HG02678 (cell line): ENCODE data around the gene FEV.

Experiments
- ATAC-seq: cut with Tn5 transposase; IDR thresholded peaks from one replicate; pipeline ENCODE4 v1.9.1; 2021; ENCODE audit warnings: mild to moderate bottlenecking, moderate library complexity; ENCODE audit not compliant: unreplicated experiment

Gene FEV

GRCh38 chr2:218993345-218994315, 8.6 kb upstream of the FEV start, which contains the start of gene CRYBA2:
CRYBA2 (minus strand) TSS chr2:218993422; CDS start chr2:218993176, 246 bp downstream.
- no peak for ATAC-seq

DNA sequence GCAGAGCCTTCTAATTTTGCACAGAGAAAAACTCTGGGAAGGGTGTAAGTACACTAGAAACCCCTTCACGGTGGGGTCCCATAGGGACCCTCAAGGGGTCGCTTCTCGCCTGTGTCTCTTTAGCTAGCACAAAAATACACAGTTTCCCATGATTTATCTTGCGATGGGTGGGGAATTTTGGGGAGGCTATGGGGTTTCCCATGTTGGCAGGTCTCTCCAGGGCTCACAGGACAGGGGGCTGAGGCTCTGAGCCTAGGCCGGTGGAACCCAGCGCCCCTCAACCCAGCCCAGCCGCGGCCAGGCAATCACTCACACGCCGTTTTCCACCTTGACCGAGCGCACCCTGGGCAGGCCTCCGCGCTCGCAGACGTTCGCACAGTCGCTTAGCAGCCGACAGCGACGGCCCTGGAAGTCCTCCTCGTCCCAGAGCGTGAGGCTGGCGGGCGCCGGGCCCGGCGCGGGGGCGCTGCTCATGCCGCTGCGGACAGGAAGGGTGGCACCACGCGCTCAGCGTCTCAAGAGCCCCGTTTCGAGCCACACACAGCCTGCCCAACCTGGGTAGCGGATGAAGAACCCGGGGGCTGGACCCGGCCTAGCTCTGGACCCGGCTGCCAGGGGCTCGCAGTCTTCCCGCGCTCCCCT, 7.8 kb upstream of the FEV start:
- ATAC-seq: no peak

GRCh38 chr2:218992196-218992595, 7.2 kb upstream of the FEV start:
- ATAC-seq: no peak

- ATAC-seq: no peak
Measured at GRCh38 chr2:218991674-218992168, 6.7 kb upstream of the FEV start.

DNA sequence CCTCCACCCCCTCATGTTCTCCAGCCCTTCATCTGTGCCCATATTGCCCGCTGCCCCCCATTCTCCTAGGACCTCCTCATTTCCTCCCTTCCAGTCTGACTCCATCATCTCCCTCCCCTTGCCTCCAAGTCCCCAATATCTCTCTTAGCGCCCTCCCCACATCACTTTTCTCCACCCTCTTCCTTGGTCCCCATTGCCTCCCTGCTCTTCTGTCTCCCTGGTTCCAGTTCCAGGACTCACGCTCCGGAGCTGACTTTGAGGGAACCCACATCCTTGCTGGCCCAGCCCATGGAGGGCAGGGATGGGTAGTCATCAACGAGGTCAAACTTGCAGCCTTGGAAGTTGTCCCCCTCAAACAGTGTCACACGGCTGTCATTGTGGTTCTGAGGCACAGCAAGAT, 5.6 kb upstream of the FEV start:
- no peak for ATAC-seq

DNA sequence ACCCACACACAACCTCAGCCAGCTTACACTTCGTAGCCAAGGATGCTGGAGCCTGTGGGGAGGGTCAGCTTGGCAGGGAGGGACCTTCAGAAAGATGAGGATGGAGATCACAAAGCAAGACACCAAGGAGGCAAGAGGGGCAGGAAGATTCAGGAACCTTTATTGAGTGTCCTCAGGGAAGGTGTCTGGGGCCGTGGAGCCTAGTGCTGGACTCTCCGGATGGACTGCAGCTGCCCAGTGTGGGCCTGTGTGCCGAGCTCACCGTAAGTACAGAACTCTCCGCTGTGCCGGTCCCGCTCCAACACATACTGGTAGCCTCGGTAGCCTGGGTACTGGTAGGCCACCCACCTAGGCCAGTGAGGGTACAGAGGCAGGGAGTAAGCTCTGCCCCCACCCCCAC, 5.1 kb upstream of the FEV start:
- no peak for ATAC-seq

GRCh38 chr2:218988650-218989049, 3.7 kb upstream of the FEV start:
- no peak for ATAC-seq

- no peak for ATAC-seq
Measured at GRCh38 chr2:218988164-218988563, 3.2 kb upstream of the FEV start.

DNA sequence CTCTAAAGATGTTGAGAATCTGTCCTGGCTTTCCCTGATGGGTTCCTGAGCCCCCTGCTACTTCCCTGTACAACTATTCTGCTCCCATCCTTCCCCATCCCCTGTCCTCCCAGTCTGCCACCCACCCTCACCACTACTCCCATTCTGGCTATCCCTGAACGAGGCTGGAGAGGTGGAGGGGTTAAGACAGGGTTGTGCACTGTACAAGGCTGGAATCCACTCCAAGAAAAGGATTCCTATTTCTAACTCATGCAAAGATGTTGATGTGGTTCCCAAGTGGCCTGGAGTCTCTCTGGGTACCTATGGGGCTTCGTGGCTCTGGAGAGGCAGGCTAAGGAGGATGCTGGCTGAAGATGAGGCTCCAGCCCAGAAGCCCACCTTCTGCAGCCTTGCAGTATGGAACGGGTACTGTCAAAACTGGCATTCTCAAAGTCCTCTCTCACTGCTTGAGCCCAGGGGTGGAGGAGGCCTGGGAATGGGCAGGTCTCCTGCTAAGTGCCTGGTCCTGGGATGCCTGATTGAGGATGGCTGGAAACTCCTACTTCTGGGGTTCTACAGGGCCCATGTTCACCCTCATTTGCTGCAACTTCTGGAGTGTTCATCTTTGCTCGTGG, 1.3 kb upstream of the FEV start:
- ATAC-seq: no peak

DNA sequence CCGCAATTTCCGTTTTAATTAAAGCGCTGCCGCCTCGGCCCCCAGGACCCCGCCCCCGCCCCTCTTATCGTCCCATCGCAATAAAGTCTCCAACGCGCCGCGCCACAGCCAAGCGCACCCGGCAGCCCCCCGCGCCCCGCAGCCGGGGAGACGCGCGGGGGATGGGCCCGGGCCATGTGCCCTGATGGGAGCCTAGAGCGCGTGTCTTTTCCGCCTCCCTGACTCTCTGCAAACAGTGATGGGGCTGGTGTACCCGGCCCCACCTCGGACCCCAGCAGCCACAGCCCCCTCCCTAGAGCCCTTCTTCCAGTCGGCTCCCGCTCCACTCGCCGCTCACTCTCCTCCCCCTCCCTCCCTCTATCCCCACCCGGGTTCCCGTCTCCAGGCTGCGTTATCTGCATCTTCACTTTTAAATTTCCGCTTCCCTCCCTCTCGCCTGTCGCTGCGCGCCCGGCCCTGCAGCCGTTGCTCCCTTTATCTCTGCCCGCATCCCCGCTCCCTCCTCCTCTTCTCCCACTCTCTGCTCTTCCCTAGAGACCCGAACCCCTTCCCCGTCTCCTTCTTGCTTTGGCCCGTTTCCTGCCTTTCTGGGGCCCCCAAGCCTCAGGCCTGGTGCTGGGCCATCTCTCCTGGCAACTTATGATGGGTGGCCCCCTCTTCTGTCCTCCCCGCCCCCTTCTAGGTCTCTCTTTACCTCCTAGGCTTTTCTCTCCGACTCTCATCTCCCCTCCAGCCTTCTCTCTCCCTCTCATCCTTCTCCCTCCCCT, 524 bp upstream of the FEV start:
- no peak for ATAC-seq

DNA sequence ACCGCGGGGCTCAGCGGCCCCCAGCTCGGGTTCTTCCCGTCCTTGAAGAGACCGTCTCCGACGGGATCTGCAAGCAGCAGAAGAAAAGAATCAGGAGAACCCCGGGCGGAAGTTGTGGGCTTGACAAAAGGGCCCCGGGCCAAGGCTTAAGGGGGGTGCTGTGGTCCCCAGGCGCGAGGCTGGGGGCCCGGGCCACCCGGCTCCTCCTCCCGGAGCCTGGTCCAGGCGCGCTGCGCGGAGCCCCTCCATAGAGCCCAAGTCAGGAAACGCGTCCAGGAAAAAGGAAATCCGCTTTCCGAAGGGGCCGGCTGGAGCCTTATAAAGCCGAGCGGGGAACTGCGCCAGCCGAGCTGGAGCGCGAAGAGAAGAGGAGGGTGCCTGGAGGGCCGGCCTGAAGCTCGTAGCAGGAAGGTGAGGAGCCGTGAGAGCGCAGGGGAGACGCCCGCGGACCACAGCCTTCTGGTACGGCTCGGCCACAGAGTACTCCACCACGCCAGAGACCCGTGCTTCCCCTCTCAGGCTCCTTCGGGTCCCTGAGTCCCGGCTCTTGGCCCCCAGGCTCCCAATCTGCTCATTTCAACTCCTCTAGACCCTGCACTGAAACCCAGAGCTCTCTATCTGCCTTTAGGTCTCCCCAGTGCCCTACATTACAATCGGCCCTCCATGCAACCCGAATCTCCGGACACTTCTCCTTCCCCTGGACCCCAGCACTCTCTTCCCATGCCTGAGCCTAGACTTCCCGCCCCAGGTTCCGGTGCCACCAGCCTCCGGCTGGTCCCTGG, 554 bp downstream of the FEV start:
- ATAC-seq: no peak

- ATAC-seq: no peak
Measured at GRCh38 chr2:218983934-218984238, 1.1 kb downstream of the FEV start.

DNA sequence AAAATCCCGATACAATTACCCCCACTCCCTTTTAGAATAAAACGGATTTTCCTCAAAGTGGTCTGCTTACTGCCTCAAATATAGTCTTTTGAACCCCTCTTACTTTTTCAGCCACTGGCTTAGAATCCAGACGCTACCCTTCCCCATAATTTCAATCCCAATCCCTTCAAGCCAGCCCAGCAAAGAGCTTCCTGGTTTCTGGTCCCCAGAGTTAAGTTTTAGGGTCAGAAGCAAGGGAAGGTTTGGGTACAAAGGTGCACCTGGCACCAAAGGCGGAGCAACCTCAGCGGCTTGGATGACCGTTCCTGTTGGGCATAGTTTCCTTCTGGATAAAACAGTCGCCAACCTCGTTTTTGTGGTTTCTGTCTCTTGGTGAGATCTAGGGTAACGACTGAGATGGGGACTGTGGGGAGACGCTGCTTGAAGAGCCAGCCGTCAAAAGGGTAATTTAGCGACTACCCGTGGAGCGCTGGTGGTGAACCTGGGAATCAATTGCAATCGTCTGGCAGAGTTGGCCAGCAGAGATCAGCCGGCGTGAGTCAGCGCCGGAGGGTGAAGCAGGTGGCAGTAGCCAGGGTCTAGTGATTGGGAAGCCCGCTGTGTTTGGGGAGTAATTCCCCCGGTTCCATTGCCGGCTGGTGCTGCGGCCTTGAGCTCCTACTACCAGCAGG, 1.6 kb downstream of the FEV start:
- ATAC-seq: no peak

DNA sequence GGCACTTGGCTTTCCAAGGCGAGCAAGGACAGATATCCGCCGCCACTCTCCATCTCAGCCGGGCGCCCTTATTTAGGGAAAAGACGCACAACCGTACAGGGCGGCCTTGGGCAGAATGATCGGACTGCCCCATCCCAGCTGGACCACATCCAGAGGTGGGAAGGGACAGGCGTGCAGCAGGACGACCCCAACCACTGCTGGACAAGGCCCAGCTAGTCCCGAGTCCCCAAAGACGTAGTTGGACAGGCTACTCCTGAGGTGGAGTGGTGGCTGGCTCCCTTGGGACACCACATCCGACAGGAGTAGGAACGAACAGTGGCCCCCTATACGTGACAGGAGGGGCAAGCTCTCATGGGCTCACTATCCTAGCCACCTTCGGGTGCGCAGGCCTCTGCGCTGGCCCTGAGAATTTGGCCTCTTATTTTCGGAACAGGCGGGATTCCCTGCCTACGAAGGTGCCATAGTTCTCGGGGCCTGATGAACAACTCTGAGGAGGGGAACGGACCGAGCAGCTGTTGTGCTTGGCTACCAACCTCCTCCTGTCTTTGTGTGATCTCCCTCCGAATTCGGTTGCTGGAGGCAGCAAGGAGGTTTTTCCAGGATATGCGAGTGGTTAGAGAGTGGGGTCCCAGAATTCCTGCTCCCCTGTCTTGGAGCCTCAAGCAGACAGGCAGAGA, 2.3 kb downstream of the FEV start:
- no peak for ATAC-seq

GRCh38 chr2:218981881-218982585, 3.0 kb downstream of the FEV start:
- no peak for ATAC-seq

GRCh38 chr2:218981390-218981880, 3.5 kb downstream of the FEV start:
- ATAC-seq: no peak

DNA sequence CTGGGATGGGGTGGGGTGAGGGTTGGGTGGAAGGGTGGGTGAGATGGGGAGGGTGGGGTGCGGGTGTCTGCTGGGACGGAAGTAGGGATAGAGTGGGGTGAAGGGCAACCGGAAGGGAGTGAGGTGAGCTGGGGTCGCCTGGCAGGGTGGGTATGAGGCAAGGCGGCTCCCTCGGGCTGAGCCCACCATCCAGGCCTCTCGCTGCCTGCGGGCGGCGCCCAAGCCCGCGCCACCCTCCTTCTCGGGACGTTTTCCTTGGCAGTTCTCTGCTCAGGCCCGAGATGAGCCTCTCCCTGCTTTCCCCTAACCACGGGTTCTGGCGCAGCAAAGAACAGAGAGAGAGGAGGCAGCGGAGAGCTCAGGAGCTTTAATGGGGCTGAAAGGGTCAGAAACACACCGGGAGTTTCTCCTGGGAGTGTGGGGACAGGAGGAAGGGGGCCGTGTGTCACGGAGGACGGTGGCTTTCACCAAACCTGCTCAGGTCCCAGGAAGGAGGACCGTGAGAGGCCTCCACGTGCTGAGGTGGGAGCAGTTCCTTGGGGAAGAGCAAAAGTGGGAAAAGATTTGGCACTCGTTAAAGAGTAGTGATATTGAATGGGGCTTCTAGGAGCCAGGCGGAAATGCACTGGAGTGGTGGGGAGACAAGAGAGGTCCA, 4.1 kb downstream of the FEV start:
- ATAC-seq: no peak
